ENCODE data around the gene IL23A.

DNA sequence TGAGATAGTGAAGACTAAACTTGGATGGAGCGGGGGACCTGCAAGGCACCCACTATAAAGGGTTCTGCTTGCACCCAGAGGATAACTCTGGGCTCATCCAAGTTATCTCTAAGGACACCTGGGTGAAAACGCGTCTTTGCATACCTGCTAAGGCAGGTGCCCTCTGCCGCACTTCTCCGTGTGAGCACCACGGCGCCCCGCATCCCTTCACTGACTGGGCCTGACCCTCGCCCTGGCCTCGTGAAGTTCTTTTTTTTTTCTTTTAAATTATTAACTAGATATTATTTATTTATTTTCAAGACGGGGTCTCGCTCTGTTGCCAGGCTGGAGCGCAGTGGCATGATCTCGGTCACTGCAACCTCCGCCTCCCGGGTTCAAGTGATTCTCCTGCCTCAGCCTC is 43.9 kb downstream of the IL23A start:
- TF ChIP-seq POLR2A (IDR thresholded peaks at IDR 0.05; ENCODE audit: low read depth, low read length) (no peak), TAF1 (IDR thresholded peaks at IDR 0.05; ENCODE audit: low read depth, low read length) (no peak), POLR2AphosphoS5 (IDR thresholded peaks at IDR 0.05; ENCODE audit: low read depth, low read length) (no peak), SPI1 (IDR thresholded peaks at IDR 0.05; ENCODE audit: low read depth, low read length) (no peak), PAX5 (IDR thresholded peaks at IDR 0.05; ENCODE audit: insufficient read depth, low read length, severe bottlenecking) (no peak)
